CMK (cell line): Measurements from ENCODE around the gene CD300E.
"Not testable (repeated sequence)": the region's sequence is repeated elsewhere in the genome, so short reads cannot be mapped to it uniquely, and the experiment has no call there.

Experiments used
- DNase-seq: peaks from one replicate; pipeline ENCODE4 v3.0.0-alpha.2; 2010; ENCODE audit warnings: low read depth

CD300E gene

GRCh38 chr17:74635418-74635817 is 11.9 kb upstream of the CD300E start:
- DNase-seq, result no peak

DNA sequence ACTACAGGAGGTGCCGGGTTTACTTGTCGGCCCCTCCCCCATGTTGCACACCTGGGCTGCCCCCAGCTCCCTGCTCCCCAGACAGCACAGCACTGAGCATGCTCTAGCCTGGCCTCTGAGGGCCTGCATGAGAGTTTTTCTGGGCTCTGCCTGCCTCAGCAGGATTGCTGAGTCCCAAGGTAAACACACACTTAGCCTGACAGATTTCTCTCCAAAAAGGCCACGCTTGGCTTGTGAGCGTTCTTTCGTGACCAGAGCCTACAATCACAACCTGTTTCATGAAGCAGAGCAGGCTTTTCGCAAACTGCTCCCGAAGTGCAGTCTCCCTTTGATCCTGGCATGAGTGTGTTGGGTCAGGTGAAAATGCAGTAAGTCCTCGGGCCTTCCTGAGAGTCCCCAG is 9.8 kb upstream of the CD300E start:
- no peak for DNase-seq

- DNase-seq, result no peak
Observed at GRCh38 chr17:74632617-74633016, 9.1 kb upstream of the CD300E start.

DNA sequence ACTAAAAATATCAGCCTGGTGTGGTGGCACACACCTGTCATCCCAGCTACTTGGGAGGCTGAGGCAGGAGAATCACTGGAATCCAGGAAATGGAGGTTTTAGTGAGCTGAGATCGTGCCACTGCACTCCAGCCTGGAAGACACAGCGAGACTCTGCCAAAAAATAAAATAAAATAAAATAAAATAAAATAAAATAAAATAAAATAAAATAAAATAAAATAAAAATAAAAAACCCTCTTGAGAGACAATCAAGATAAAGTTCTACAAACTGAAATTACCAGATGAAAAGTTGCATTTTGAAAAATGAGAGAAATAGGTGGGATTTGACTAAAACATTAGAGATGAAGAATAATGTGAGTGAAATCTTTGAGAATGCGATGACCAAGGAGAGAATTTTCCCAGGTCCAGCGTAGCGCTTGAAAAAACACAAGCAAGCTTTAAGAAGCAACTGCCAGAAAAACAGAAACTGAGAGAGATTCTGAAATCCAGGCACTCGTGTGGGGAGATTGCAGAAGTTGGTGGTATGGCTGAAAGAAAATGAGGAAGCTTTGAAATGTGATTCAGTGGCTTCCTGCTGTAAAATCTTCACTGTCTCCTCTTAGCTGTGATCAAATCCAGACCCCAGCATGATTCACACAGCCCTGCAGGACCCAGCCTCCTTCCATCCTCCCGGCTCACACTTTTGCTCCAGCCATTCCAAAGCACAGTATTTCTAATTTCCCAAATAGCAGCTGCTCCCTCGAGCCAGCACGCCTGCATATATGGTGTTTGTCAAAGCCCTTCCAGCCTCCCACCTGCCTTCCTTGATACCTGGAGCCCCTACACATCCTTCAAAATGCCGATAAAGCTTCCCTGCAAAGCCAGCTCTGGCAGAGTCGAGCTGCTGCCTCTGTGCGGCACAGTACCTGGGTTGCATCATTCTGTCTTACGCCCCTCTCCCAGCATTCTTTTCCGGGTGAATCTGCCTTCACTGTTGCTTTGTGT is 8.2 kb upstream of the CD300E start:
- DNase-seq, result no peak

DNA sequence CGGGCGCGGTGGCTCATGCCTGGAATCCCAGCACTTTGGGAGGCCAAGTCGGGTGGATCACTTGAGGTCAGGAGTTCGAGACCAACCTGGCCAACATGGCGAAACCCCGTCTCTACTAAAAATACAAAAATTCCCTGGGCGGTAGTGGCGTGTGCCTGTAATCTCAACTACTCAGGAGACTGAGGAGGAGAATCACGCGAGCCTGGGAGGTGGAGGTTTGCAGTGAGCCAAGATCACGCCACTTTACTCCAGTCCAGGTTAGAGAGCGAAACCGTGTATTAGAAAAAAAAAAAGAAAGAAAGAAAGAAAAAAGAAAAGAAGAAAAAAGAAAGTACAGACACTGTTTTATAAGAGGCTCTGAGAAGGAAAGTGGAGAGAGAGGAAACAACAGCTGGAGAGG is 6.7 kb upstream of the CD300E start:
- not testable (repeated sequence) for DNase-seq

DNA sequence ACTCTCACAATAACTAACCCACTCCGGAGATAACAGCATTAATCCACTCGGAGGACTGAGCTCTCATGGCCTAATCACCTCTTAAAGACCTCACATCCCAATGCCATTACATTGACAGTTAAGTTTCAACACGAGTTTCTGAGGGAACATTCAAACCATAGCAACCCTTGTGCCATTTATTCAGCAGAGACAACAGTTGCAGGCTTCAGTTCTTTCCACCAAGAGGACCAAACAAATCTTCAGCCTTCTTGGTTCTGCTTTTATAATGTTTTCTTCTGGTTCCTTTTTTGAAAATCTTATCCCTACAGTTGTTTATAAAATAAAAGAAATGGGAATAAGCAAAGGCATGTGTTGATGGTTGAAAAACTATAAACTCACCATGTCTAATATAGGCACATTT is 2.1 kb upstream of the CD300E start:
- no peak for DNase-seq

- no peak for DNase-seq
Observed at GRCh38 chr17:74624131-74624530, 593 bp upstream of the CD300E start.

DNA sequence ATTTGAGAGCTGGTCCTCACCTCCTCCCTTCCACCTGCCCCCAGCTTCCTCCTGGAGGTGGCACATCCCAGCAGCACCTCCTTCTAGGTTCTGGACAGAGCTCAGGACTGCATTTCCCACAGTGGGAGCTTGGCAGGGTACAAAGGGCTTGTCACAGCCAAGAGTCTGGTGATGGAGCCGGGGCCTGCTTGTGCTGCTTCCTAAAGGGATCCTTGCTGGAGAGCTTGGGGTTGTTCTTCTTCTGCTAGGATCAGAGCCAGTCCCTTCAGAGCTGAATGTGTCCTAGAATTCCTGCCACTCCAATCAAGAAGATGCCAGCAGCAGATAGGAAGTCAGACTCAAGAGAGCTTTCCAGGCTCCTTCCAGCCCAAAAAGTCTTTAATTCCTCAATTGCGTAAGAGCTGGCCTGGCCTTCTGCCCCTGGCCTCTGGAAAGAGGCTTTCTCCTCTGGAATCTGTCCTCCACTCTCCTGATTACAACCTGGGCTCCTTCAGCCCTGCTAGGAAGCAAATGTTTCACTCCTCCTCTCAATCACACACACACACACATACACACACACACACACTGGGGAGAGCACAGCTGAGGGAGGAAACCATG is 4.4 kb downstream of the CD300E start:
- DNase-seq, result no peak

DNA sequence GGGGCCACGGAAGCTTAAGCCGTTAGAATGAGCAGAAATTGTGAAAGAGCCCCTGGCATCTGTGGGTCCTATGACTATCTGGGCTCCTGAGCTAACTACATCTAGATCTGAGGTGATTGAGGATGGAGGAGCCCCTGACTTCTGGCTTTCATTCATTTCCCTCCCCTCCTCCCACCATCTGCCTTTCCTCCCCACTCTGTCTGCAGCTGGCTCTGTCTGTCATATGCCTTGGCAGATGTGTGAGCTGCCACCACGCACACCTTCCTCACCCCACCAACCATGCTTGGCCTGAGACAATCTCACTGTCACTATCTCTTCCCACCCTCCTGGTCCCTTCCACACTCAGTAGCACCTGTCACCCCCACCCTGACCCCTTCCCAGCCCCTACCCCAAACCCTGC is 5.1 kb downstream of the CD300E start:
- DNase-seq, result no peak

- DNase-seq, result no peak
Observed at GRCh38 chr17:74616696-74617095, 6.8 kb downstream of the CD300E start.

DNA sequence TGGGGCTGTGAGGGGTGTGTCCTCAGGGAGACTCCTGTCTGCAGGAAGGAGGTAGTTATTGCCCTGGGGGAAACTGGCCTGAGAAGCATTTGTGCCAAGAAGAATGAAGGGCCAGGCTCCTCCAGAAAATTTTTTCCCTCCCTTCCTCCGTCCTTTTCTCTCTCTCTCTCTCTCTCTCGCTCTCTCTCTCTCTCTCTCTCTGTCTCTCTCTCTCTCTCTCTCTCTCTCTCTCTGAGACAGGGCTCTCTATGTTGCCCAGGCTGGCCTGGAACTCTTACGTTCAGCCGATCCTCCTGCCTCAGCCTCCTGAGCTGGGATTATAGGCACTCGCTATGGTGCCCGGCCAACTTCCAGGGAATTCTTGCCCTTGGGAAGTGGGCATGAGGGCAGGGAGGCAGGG is 11.5 kb downstream of the CD300E start:
- DNase-seq, result no peak

DNA sequence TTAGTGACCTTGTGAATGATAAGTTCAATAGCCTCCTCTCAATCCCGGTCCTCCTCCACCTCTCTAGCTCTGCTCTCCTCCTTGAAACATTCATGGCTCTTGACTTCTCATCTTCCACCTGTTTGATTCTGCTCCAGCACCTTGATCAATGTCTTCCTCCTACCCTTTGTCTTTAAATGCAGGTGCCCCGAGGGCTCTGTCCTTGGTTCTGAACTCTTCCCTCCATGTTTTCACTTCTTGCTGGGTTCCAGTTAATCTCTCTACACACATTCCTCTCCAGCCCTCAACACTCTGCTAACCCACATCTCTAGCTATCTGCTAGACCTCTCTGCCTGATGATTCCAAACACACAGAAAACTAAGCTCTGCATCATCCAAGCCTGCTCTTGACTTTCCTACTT is 13.4 kb downstream of the CD300E start:
- DNase-seq, result no peak

- DNase-seq, result no peak
Observed at GRCh38 chr17:74608511-74608910, 15.0 kb downstream of the CD300E start.

DNA sequence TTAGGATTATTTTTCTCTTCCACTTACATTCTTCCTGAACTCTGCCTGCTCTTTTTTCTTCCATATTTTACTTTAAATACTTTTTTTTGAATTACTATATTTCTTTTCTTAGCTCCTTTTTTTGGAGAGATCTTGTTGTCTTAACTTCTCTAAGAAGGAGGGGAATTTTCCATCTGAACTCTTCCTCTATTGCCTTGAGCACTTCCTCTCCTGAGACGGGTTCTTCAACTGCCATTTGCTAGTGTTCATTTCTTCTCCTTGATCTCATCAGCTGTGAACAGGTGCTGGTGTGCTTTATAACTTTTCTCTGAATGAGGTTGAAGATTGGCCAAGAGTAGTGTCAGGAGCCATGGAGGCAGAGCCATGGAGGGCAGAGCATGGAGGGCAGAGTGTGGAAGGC is 16.3 kb downstream of the CD300E start:
- no peak for DNase-seq

DNA sequence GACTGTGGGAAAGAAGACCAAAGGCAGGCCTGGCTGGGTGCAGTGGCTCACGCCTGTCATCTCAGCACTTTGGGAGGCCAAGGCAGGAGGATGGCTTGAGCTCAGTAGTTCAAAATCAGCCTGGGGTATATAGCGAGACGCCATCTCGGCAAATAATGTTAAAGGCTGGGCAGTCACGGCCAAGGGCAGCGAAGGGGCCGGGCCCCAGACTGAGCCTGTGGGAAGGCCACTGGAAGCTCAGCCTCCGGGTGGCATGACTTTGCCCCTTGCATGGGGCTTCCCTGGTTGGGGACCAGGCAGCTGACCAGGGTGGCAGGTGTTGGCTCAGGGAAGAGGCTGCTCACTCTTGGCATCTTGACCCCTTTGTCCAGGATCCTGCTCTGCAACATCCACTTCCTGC is 17.5 kb downstream of the CD300E start:
- no peak for DNase-seq

DNA sequence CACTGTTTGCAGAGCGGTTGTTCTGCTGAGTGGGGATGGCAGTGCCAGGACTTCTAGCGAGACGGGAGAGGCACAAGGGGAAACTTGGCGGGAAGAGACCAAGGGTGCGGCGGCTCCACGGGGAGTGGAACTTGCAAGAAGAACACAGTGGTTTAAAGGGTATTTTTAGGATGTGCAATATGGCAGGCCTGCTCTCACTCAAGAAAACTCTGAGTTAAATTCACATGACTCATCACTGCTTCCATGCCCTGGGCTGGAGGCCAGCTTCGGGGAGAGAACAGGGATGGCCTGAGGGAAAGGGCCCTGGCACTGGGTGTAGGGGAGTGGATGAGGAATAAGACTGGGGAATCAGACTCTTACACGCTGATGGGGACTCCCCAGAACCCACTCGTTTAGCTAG is 18.2 kb downstream of the CD300E start:
- DNase-seq, result no peak

- no peak for DNase-seq
Observed at GRCh38 chr17:74604761-74605160, 18.8 kb downstream of the CD300E start.

GRCh38 chr17:74604200-74604599 is 19.3 kb downstream of the CD300E start:
- no peak for DNase-seq

DNA sequence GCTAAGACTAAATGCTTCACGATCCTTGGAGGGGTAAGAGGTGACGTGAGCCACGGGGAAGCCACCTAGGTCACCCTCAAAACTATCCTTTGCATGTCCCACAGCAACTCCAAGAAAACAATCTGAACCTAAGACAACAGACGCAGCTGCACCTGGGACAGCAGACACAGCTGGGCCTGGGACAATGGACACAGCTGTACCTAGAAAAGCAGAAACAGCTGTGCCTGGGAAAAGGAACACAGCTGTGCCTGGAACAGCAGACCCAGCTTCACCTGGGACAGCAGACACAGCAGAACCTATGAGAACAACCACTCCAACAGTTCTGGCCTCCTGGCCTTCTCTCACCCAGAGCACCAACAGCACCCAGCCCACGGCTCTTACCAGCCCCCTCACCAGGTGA is 19.8 kb downstream of the CD300E start:
- DNase-seq, result no peak

DNA sequence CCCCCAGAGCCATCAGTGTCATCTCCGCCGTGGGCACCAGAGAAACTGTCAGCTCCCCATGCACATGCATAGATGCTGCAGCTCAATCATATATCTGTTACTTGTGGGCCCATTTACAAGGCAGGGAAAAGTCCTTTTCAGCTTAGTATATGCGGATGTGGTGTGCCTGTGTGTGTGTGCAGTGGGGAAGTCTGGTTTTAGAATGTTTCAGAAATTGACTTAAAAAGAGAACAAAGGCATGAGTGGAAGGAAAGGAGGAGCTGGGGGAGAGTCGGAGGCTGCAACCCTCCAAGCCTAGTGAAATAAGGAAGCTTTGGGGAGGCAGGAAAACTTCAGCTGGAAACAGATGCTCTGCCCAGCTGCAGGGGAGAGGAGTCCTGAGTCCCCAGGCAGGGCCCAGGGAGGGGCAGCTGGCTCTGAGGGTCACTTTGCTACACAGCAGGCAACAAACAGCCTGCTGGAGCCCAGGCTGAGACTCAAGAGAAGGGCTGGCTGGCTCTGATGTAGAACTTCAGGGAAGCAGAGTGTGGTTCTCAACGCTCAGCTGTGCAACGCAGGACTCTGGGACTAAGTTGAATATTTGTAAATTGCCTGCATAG is 20.4 kb downstream of the CD300E start:
- no peak for DNase-seq

DNA sequence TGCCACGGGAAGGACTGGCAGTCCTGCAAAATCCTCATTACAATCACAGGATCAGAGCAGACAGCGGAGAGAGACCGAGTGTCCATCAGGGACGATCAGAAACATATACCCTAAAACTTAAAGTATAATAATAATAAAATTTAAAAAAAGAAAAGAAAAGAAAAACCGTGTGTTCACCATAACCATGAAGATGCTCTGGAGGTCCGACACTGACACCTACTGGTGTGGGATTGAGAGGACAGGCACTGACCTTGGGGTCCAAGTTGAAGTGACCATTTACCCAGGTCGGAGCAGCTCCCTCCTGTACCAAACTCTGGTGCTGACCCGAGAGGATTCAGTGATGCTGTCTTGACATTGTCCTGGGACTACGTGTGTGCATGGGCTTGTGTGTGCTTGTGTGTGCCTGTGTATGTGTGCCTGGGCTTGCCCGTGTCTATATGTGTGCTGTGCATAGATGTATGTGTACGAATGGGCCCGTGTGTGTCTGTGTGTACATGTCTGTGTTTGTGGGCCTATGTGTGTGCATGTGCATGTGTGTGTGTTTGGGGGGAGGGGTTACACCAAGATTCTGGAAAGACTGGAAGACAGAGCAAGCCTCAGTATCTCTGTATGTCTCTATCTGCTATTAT is 21.5 kb downstream of the CD300E start:
- peak; percentile 40 for DNase-seq

DNA sequence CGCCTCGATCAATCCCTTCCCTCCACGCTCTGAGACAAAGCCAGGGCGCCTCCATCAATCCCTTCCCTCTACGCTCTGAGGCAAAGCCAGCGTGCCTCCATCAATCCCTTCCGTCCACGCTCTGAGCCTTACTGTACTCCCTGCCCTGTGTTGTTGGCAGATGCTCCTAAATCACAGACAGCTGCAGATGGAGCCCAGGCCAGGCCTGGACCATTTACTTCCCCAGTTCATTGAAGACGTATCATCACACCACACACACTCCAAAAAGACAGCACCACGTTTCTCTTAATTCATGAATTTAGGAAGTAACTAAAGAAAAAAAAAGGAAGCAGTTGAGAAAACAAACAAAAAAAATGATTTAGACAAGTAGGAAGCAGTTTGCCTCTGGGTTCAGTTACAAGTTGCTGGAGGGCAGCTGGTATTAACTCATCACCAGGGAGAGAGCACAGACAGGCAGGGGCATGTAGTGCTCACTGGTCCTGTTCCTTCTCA is 24.0 kb downstream of the CD300E start:
- no peak for DNase-seq

DNA sequence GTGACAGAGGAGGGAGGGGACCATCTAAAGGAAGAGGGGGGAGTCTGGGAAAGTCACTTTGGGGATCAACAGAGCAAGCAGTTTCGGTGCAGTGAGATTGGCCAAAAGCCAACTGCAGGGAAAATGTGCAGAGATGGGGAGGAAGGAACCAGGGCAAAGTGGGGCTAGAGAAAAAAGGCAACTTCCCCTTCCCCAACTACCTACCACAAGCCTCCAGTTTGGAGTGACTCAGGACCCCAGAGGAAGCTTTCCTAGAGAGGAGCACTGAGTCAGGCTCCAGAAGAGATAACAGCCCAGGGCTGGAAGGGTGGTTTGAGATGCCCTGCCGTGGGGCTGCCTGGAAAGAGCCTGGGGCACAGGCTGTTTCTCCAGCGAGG is 24.5 kb downstream of the CD300E start:
- DNase-seq, result peak; percentile 8
